Astrocyte (in vitro differentiated cells and primary cell): ENCODE results near the gene UGT2A1. TPM values are rescaled to one million over a fixed set of nuclear protein-coding genes. Genes with fewer than 3 reads are reported as not detected.

Experiments used
- DNase-seq: peaks from one replicate; pipeline ENCODE4 v3.0.0-alpha.2; 2010; ENCODE audit warnings: low read depth
- FAIRE-seq: peaks from 2 replicates; lab custom pipeline; 2011; peaks lifted over from hg19 to GRCh38; lab: Jason Lieb, UNC
- H2AFZ ChIP-seq: 2 replicates; pipeline ENCODE4 v1.6.0; 2012; ENCODE audit warnings: low read depth, low read length, inconsistent platforms
- H3K27ac ChIP-seq: 2 replicates; pipeline ENCODE4 v1.5.1; 2011; ENCODE audit warnings: low read depth, low read length, inconsistent platforms
- H3K27me3 ChIP-seq: 2 replicates; pipeline ENCODE4 v1.6.0; 2011; ENCODE audit warnings: low read length, inconsistent platforms; ENCODE audit not compliant: insufficient read depth
- H3K36me3 ChIP-seq: 2 replicates; pipeline ENCODE4 v1.5.1; 2011; ENCODE audit warnings: low read length, inconsistent platforms; ENCODE audit not compliant: insufficient read depth
- H3K4me1 ChIP-seq: 2 replicates; pipeline ENCODE4 v1.5.1; 2011; ENCODE audit warnings: low read length, inconsistent platforms; ENCODE audit not compliant: insufficient read depth
- H3K4me2 ChIP-seq: 2 replicates; pipeline ENCODE4 v1.6.0; 2012; ENCODE audit warnings: low read length, inconsistent platforms
- H3K4me3 ChIP-seq: 2 replicates; pipeline ENCODE4 v1.5.1; 2011; ENCODE audit warnings: low read depth, mild to moderate bottlenecking, low read length, inconsistent platforms; ENCODE audit not compliant: insufficient read depth
- H3K79me2 ChIP-seq: 2 replicates; pipeline ENCODE4 v1.6.0; 2012; ENCODE audit warnings: mild to moderate bottlenecking, low read length, inconsistent platforms; ENCODE audit not compliant: insufficient read depth
- H3K9ac ChIP-seq: 2 replicates; pipeline ENCODE4 v1.6.0; 2012; ENCODE audit warnings: mild to moderate bottlenecking, low read length, inconsistent platforms
- H3K9me3 ChIP-seq: 2 replicates; pipeline ENCODE4 v1.5.1; 2012; ENCODE audit warnings: low read depth, mild to moderate bottlenecking, low read length, inconsistent platforms; ENCODE audit not compliant: insufficient read depth
- H4K20me1 ChIP-seq: 2 replicates; pipeline ENCODE4 v1.6.0; 2012; ENCODE audit warnings: low read length, inconsistent platforms; ENCODE audit not compliant: insufficient read depth
- H3K27ac Mint-ChIP-seq: one replicate; pipeline ENCODE4 v1.8.0; 2021; ENCODE audit warnings: mild to moderate bottlenecking, mixed read lengths; ENCODE audit not compliant: unreplicated experiment
- H3K27me3 Mint-ChIP-seq: one replicate; pipeline ENCODE4 v1.8.0; 2021; ENCODE audit warnings: low read depth, mixed read lengths; ENCODE audit not compliant: unreplicated experiment
- H3K36me3 Mint-ChIP-seq: one replicate; pipeline ENCODE4 v1.8.0; 2021; ENCODE audit warnings: low read depth, mixed read lengths; ENCODE audit not compliant: unreplicated experiment
- H3K4me1 Mint-ChIP-seq: one replicate; pipeline ENCODE4 v1.8.0; 2021; ENCODE audit warnings: low read depth, mixed read lengths; ENCODE audit not compliant: unreplicated experiment
- H3K4me3 Mint-ChIP-seq: one replicate; pipeline ENCODE4 v1.8.0; 2021; ENCODE audit warnings: mild to moderate bottlenecking, moderate library complexity, mixed read lengths; ENCODE audit not compliant: unreplicated experiment
- H3K9me3 Mint-ChIP-seq: one replicate; pipeline ENCODE4 v1.8.0; 2021; ENCODE audit warnings: mild to moderate bottlenecking, mixed read lengths; ENCODE audit not compliant: unreplicated experiment
- EZH2 ChIP-seq: IDR thresholded peaks from 2 replicates; pipeline ENCODE4 v1.6.1; 2012; ENCODE audit warnings: mild to moderate bottlenecking, low read length, inconsistent platforms; ENCODE audit not compliant: insufficient read depth
- total RNA-seq: library from RNA; stranded (reverse); gene quantifications from 2 replicates; pipeline ENCODE4 v1.2.1, GENCODE V29; 2021
- TF ChIP-seq, protein P1 (sequence below): IDR thresholded peaks from 2 replicates; pipeline ENCODE4 v1.5.1; 2011; ENCODE audit warnings: low read depth, mild to moderate bottlenecking, inconsistent platforms, low read length, moderate library complexity; ENCODE audit not compliant: insufficient read depth

Gene UGT2A1
- total RNA-seq, 1 donor from 2014 or later = not detected

DNA sequence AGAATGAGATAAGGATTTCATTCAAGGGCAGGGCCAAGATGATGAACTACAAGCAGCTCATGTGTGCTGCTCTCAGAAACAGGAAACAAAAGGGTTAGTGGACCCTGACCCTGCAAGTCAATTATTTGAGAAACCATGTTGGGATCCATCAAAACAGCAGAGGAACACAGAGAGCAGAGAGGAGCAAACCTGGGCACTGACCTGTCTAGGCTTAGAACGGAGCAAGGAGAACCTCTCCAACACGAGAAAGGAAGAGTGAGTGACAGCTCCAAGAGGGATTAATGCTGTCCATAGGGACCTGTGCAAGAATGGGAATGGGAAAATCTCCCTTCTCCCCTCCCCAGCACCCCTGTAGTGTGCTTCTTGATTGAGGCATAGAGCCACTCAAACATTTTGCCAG lies 103.4 kb downstream of the UGT2A1 start:
- Histone ChIP-seq H3K36me3 (no peaks in the 10 kb centered on the region), H3K79me2 (no peaks in the 10 kb centered on the region), H2AFZ (no peak overlapping the region), H3K27ac (no peak overlapping the region), H3K27me3 (no peaks in the 10 kb centered on the region), H3K4me3 (no peak overlapping the region), H4K20me1 (no peaks in the 10 kb centered on the region), H3K9me3 (peaks cover 4% of the 10 kb centered on the region), H3K4me2 (no peak overlapping the region), H3K9ac (no peak overlapping the region), H3K4me1 (no peaks in the 10 kb centered on the region)
- H3K9me3 Mint-ChIP-seq = no peaks in the 10 kb centered on the region
- no peak for DNase-seq
- H3K4me3 Mint-ChIP-seq = no peak overlapping the region
- no peak for FAIRE-seq
- H3K27me3 Mint-ChIP-seq = no peaks in the 10 kb centered on the region
- TF ChIP-seq, protein P1, sequence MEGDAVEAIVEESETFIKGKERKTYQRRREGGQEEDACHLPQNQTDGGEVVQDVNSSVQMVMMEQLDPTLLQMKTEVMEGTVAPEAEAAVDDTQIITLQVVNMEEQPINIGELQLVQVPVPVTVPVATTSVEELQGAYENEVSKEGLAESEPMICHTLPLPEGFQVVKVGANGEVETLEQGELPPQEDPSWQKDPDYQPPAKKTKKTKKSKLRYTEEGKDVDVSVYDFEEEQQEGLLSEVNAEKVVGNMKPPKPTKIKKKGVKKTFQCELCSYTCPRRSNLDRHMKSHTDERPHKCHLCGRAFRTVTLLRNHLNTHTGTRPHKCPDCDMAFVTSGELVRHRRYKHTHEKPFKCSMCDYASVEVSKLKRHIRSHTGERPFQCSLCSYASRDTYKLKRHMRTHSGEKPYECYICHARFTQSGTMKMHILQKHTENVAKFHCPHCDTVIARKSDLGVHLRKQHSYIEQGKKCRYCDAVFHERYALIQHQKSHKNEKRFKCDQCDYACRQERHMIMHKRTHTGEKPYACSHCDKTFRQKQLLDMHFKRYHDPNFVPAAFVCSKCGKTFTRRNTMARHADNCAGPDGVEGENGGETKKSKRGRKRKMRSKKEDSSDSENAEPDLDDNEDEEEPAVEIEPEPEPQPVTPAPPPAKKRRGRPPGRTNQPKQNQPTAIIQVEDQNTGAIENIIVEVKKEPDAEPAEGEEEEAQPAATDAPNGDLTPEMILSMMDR = no peak
- no peak for TF ChIP-seq EZH2
- peaks cover 20% of the 10 kb centered on the region for H3K4me1 Mint-ChIP-seq
- peaks cover 1% of the 10 kb centered on the region for H3K36me3 Mint-ChIP-seq
- no peak overlapping the region for H3K27ac Mint-ChIP-seq

DNA sequence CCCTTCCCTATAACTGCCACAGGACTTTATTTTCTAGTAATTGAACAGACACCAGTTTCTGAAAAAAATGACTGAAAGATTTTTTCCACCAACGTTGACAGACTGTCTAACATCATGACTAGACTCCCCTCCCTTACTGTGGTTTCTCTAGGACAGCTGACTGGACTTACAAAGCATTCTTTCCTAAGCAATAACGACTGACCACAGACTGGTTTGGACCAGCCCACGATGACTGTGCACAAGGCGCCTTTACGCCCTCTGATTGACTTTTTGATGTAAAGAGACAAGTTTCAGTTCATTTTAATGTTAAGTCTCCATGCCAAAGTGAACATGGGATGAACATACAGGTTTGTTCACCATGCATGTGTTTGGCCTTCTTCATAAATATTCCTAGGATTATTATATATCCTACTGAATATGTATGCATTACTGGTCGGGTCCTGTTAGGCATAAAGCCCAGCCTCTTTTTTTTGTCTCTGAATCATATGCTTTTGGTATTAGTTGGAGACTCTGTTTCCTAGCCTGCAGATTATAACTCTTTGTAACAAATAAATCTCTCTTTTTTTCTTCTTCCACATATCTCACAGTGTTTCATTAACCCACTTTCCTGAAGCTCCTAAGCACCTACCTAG lies 106.8 kb downstream of the UGT2A1 start:
- Mint-ChIP-seq H3K4me3 (peak overlapping the region; percentile 6), H3K27ac (peak overlapping the region; percentile 99), H3K4me1 (peaks cover 21% of the 10 kb centered on the region), H3K9me3 (no peaks in the 10 kb centered on the region), H3K27me3 (no peaks in the 10 kb centered on the region), H3K36me3 (peaks cover 1% of the 10 kb centered on the region)
- peak overlapping the region; percentile 52 for H3K27ac ChIP-seq
- no peaks in the 10 kb centered on the region for H3K79me2 ChIP-seq
- no peaks in the 10 kb centered on the region for H3K36me3 ChIP-seq
- H3K27me3 ChIP-seq = no peaks in the 10 kb centered on the region
- peaks cover 4% of the 10 kb centered on the region for H3K9me3 ChIP-seq
- H3K4me2 ChIP-seq = peak overlapping the region; percentile 65
- H2AFZ ChIP-seq = no peak overlapping the region
- no peak overlapping the region for H3K4me3 ChIP-seq
- peak overlapping the region; percentile 58 for H3K9ac ChIP-seq
- no peaks in the 10 kb centered on the region for H3K4me1 ChIP-seq
- DNase-seq (peak; percentile 87), FAIRE-seq (no peak)
- TF ChIP-seq, protein P1 = no peak
- TF ChIP-seq EZH2 = no peak
- H4K20me1 ChIP-seq = no peaks in the 10 kb centered on the region

Other genes with a start within 250 kb of the UGT2A1 start
- 0.32 and 0.41 TPM in 2 replicates for gene UGT2B4, start 157.3 kb downstream of the UGT2A1 start, total RNA-seq
- not detected in 2 replicates for gene UGT2A2, start 13.6 kb downstream of the UGT2A1 start, total RNA-seq
- 0.11 and 0.24 TPM in 2 replicates for gene SULT1B1, start 107.4 kb upstream of the UGT2A1 start, total RNA-seq
- 0.34 TPM in 1 of 2 replicates, not detected in the other for gene SULT1E1, start 206.9 kb upstream of the UGT2A1 start, total RNA-seq